Tibial nerve (tissue), 4 donors: ENCODE data around the gene CCDC47.

Experiments
- EP300 ChIP-seq, 2 donors: sonication (generic); formaldehyde crosslinking; IDR thresholded peaks; one replicate each; pipeline ENCODE4 v1.6.1; 2017; ENCODE audit warnings: antibody characterized with exemption in 2 of 2, mild to moderate bottlenecking in 1 of 2
- POLR2A ChIP-seq, 2 donors: fragments of 450-650 bp; IDR thresholded peaks; one replicate each; pipeline ENCODE4 v1.6.1; 2017; ENCODE audit warnings: antibody characterized with exemption in 2 of 2, mild to moderate bottlenecking in 2 of 2, moderate library complexity in 2 of 2
- TF ChIP-seq, protein P1 (sequence below), 5 experiments: fragments of 200-600 bp in 3 of 5; fragments of 450-650 bp in 2 of 5; sonication (generic) in 3 of 5; IDR thresholded peaks; one replicate each; pipeline ENCODE4 v1.5.1; 2016 to 2019; ENCODE audit warnings: antibody characterized with exemption in 5 of 5, mild to moderate bottlenecking in 3 of 5, moderate library complexity in 2 of 5

DNA sequence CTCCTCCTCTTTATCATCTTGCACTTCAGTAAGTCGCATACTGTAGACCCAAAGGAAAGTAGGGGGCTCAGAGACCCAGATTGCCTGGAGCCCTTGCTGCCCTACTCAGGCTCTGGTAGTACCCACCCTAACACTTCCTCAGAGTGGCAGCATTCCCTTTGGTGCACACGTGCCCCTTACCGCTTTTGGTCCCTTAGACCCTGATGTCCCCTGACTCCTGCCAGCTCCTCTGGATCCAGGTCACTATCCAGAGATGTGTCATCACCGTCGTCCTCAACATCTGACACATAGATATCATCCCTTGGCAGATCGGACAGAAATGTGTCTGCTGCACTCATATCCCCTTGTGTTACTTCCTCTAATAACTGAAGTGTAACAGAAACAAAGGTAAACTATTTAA is 48.4 kb upstream of the CCDC47 start:
- TF ChIP-seq, protein P1, sequence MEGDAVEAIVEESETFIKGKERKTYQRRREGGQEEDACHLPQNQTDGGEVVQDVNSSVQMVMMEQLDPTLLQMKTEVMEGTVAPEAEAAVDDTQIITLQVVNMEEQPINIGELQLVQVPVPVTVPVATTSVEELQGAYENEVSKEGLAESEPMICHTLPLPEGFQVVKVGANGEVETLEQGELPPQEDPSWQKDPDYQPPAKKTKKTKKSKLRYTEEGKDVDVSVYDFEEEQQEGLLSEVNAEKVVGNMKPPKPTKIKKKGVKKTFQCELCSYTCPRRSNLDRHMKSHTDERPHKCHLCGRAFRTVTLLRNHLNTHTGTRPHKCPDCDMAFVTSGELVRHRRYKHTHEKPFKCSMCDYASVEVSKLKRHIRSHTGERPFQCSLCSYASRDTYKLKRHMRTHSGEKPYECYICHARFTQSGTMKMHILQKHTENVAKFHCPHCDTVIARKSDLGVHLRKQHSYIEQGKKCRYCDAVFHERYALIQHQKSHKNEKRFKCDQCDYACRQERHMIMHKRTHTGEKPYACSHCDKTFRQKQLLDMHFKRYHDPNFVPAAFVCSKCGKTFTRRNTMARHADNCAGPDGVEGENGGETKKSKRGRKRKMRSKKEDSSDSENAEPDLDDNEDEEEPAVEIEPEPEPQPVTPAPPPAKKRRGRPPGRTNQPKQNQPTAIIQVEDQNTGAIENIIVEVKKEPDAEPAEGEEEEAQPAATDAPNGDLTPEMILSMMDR (IDR thresholded peaks at IDR 0.05), result no peak
- no peak for TF ChIP-seq POLR2A (IDR thresholded peaks at IDR 0.05)
- TF ChIP-seq EP300 (IDR thresholded peaks at IDR 0.05), result no peak
